ENCODE data around the gene RABIF.
"Not testable (repeated sequence)": the region's sequence is repeated elsewhere in the genome, so short reads cannot be mapped to it uniquely, and the experiment has no call there.

RABIF gene

GRCh38 chr1:202829223-202829622 lies 59.7 kb downstream of the RABIF start:
- not testable (repeated sequence) for DNase-seq
